NCI-H524 treated with DMSO at 0.1 percent for 48 hours (cell line): ENCODE data around the gene HMGCS2.
"Not testable (repeated sequence)": the region's sequence is repeated elsewhere in the genome, so short reads cannot be mapped to it uniquely, and the experiment has no call there.

Source experiments
- DNase-seq: peaks from one replicate; lab custom pipeline; 2025; lab: John Stamatoyannopoulos, UW

Gene HMGCS2

GRCh38 chr1:119731741-119732430, 36.8 kb downstream of the HMGCS2 start:
- no peak for DNase-seq

- no peak for DNase-seq
Observed at GRCh38 chr1:119731060-119731459, 37.6 kb downstream of the HMGCS2 start.

GRCh38 chr1:119729044-119729443, 39.7 kb downstream of the HMGCS2 start:
- no peak for DNase-seq

- no peak for DNase-seq
Observed at GRCh38 chr1:119727991-119728390, 40.7 kb downstream of the HMGCS2 start.

GRCh38 chr1:119725626-119726025, 43.1 kb downstream of the HMGCS2 start:
- no peak for DNase-seq

GRCh38 chr1:119724611-119725218, 44.0 kb downstream of the HMGCS2 start:
- DNase-seq = no peak

GRCh38 chr1:119721896-119722295, 46.8 kb downstream of the HMGCS2 start:
- DNase-seq = no peak

- no peak for DNase-seq
Observed at GRCh38 chr1:119720866-119721440, 47.8 kb downstream of the HMGCS2 start.

- DNase-seq = no peak
Observed at GRCh38 chr1:119718972-119719371, 49.7 kb downstream of the HMGCS2 start.

GRCh38 chr1:119718409-119718808, 50.3 kb downstream of the HMGCS2 start:
- no peak for DNase-seq

GRCh38 chr1:119715542-119715941, 53.2 kb downstream of the HMGCS2 start:
- DNase-seq = no peak

GRCh38 chr1:119714583-119714982, 54.1 kb downstream of the HMGCS2 start:
- no peak for DNase-seq

GRCh38 chr1:119713749-119714456, 54.8 kb downstream of the HMGCS2 start:
- no peak for DNase-seq

- peak; percentile 8 for DNase-seq
Observed at GRCh38 chr1:119713039-119713748, 55.5 kb downstream of the HMGCS2 start.

GRCh38 chr1:119712342-119713038, 56.2 kb downstream of the HMGCS2 start:
- peak; percentile 49 for DNase-seq

GRCh38 chr1:119711804-119712341, 56.8 kb downstream of the HMGCS2 start, which contains the start of gene PHGDH:
Gene PHGDH (plus strand): TSS chr1:119711934. CDS start chr1:119712023, 89 bp downstream.
- peak; percentile 39 for DNase-seq

GRCh38 chr1:119711356-119711803, 57.3 kb downstream of the HMGCS2 start:
- DNase-seq = not testable (repeated sequence)

GRCh38 chr1:119706599-119706998, 62.1 kb downstream of the HMGCS2 start:
- not testable (repeated sequence) for DNase-seq

GRCh38 chr1:119703666-119704450, 64.8 kb downstream of the HMGCS2 start:
- DNase-seq = no peak

GRCh38 chr1:119702384-119702783, 66.3 kb downstream of the HMGCS2 start:
- no peak for DNase-seq
